ENCODE results near the gene NUDT13. TPM values are rescaled to one million over a fixed set of nuclear protein-coding genes. Genes with fewer than 3 reads are reported as not detected.

NUDT13 gene
- total and polyA plus RNA-seq, 10 donors, result 1.4 to 3.3 (median 2.3) TPM

DNA sequence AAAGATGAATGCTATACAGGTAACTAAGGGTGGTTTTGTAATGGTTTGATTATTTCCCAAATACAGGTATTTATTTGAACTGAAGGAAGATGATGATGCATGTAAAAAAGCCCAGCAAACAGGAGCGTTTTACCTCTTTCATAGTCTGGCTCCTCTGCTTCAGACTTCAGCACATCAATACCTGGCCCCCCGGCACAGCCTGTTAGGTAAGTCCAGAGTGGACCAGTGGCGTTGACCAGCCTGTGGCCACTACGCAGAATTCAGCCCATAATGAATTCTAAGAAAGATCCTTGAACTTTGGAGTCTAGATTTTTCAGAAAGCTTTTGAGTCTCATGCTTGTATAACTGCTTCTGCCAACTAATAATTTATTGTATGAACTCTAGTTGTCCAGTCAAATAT is 9.7 kb downstream of the NUDT13 start:
- Histone ChIP-seq H3K36me3 (peaks cover 0 to 73% (median 15%) of the 10 kb centered on the region in 6 donors), H3K27me3 (replicated peaks in 1 of 7) (no peaks in the 10 kb centered on the region), H3K27ac (no peak overlapping the region), H3K4me3 (no peak overlapping the region), H3K9me3 (no peaks in the 10 kb centered on the region), H3K4me1 (no peaks in the 10 kb centered on the region)
- no peak for DNase-seq
- TF ChIP-seq POLR2A (IDR thresholded peaks at IDR 0.05) (no peak), CTCF (IDR thresholded peaks at IDR 0.05 in 8 of 11, conservative IDR thresholded peaks at IDR 0.05 in 3 of 11) (no peak)
- WGBS, 5 donors, result 87 to 99% (median 97%) methylated on average over 4 of the region's 4 CpGs
- intact Hi-C loops (cut with DNase I; ENCODE audit: low total_unique reads), result no loop called here

DNA sequence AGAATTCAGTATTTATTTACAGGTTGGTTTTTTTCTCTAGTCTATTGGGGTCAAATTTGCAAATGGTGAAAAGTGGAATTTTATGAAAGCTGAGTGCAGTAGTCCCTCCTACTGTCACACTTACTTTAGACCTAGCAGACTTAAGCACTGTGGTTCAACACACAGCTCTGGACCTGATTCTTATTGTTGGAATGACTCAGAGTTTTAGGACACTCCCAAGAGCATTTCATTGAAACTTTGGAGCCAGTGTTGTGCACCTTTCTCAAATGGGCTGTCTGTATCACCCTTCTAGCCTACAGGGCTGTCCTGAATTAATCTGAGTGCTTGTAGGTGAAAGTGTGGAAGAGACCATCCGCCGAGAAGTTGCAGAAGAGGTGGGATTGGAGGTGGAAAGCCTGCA is 16.1 kb downstream of the NUDT13 start:
- intact Hi-C loops (cut with DNase I; ENCODE audit: low total_unique reads), result no loop called here
- no peak overlapping the region for H3K27ac ChIP-seq

GRCh38 chr10:73131301-73131700 is 21.0 kb downstream of the NUDT13 start:
- 67 to 78% (median 76%) methylated on average over 2 of the region's 2 CpGs for WGBS, 5 donors
- no peak for DNase-seq
- no peak for TF ChIP-seq POLR2A (IDR thresholded peaks at IDR 0.05)
- TF ChIP-seq POLR2AphosphoS5 (IDR thresholded peaks at IDR 0.05), result no peak
- no peak for TF ChIP-seq CTCF (IDR thresholded peaks at IDR 0.05 in 8 of 11, conservative IDR thresholded peaks at IDR 0.05 in 3 of 11)
- intact Hi-C loops (cut with DNase I; ENCODE audit: low total_unique reads), result no loop called here
- Histone ChIP-seq H3K27me3 (replicated peaks in 1 of 7) (no peaks in the 10 kb centered on the region), H3K4me3 (no peak overlapping the region), H3K4me1 (no peaks in the 10 kb centered on the region), H3K27ac (no peak overlapping the region), H3K9me3 (no peaks in the 10 kb centered on the region), H3K36me3 (peaks cover 0 to 100% (median 90%) of the 10 kb centered on the region in 6 donors)

More for the DNA sequence above, 16.1 kb downstream of the NUDT13 start:
- Histone ChIP-seq H3K4me3 (no peak overlapping the region), H3K4me1 (no peaks in the 10 kb centered on the region), H3K36me3 (peaks cover 0 to 99% (median 61%) of the 10 kb centered on the region in 6 donors), H3K27me3 (replicated peaks in 1 of 7) (no peaks in the 10 kb centered on the region), H3K9me3 (no peaks in the 10 kb centered on the region)
- 92 to 100% (median 100%) methylated on average over 2 of the region's 2 CpGs for WGBS, 5 donors
- DNase-seq, result no peak
- TF ChIP-seq CTCF (IDR thresholded peaks at IDR 0.05 in 8 of 11, conservative IDR thresholded peaks at IDR 0.05 in 3 of 11) (no peak), POLR2A (IDR thresholded peaks at IDR 0.05) (no peak), POLR2AphosphoS5 (IDR thresholded peaks at IDR 0.05) (no peak)

- TF ChIP-seq POLR2A (IDR thresholded peaks at IDR 0.05) (no peak), CTCF (IDR thresholded peaks at IDR 0.05 in 8 of 11, conservative IDR thresholded peaks at IDR 0.05 in 3 of 11) (no peak), POLR2AphosphoS5 (IDR thresholded peaks at IDR 0.05) (no peak)
- 96 to 100% (median 98%) methylated on average over 2 of the region's 2 CpGs for WGBS, 5 donors
- intact Hi-C loops (cut with DNase I; ENCODE audit: low total_unique reads), result no loop called here
- no peak for DNase-seq
- H3K27ac ChIP-seq, result no peak overlapping the region
- H3K9me3 ChIP-seq, result no peaks in the 10 kb centered on the region
- H3K4me1 ChIP-seq, result no peaks in the 10 kb centered on the region
- no peaks in the 10 kb centered on the region for H3K27me3 ChIP-seq (replicated peaks in 1 of 7)
- peaks cover 0 to 100% (median 94%) of the 10 kb centered on the region in 6 donors for H3K36me3 ChIP-seq
- H3K4me3 ChIP-seq, result no peak overlapping the region
These were observed 21.8 kb downstream of the NUDT13 start for GRCh38 chr10:73131913-73132686.
